GDM1 (cell line): ENCODE measurements around the gene KRTAP9-1.
"Not testable (repeated sequence)": the region's sequence is repeated elsewhere in the genome, so short reads cannot be mapped to it uniquely, and the experiment has no call there.

Source experiments
- DNase-seq: peaks from one replicate; lab custom pipeline; 2025; lab: John Stamatoyannopoulos, UW

The KRTAP9-1 gene, protein sequence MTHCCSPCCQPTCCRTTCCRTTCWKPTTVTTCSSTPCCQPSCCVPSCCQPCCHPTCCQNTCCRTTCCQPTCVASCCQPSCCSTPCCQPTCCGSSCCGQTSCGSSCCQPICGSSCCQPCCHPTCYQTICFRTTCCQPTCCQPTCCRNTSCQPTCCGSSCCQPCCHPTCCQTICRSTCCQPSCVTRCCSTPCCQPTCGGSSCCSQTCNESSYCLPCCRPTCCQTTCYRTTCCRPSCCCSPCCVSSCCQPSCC

DNA sequence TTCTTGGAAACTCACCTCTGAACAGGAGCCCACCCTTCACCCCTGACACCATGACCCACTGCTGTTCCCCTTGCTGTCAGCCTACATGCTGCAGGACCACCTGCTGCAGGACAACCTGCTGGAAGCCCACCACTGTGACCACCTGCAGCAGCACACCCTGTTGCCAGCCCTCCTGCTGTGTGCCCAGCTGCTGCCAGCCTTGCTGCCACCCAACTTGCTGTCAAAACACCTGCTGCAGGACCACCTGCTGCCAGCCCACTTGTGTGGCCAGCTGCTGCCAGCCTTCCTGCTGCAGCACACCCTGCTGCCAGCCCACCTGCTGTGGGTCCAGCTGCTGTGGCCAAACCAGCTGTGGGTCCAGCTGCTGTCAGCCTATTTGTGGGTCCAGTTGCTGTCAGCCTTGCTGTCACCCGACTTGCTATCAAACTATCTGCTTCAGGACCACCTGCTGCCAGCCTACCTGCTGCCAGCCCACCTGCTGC, at the start of gene KRTAP9-1:
Gene KRTAP9-1 (plus strand): TSS at position 51 of the 482 bp plus-strand sequence. CDS start 0 bp downstream, at position 51.
- not testable (repeated sequence) for DNase-seq

DNA sequence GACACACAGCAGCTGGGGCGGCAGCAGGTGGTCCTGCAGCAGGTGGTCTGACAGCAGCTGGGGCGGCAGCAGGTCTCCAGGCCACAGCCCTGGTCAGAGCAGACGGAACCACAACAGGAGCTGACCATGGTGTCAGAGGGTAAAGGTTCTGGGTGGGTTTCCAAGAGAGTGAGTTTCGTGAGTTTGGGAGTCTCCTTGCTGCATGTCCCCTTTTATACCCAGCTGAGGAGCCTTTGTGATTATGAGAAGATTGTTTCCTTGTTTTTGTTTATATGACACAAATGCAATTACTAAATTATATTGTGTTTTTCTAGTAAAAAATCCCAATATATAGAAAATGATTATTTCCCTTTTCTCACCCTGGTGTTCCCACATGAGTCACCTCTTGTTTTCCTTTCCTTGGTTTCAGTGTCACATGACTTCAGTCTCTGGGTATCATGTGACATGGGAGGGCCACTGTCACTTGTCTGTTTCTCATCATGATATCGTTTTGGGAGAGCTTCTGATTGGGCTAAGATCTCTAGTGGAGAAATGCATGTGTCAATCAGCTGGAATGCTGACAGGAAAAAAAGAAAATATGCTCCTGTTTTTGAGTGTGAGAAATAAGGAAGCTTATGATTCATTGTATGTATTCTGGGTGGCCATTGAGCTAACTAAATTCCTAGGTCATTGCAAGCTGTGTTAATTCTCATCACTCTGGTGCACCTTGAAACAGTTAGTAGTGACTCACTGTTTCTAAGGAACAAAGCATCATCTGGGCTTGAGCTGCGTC, 49.1 kb upstream of the KRTAP9-1 start, which contains the start of gene KRTAP4-6:
Gene KRTAP4-6 (minus strand): TSS at position 185 of the 772 bp plus-strand sequence. CDS start 57 bp downstream, at position 128.
- no peak for DNase-seq

DNA sequence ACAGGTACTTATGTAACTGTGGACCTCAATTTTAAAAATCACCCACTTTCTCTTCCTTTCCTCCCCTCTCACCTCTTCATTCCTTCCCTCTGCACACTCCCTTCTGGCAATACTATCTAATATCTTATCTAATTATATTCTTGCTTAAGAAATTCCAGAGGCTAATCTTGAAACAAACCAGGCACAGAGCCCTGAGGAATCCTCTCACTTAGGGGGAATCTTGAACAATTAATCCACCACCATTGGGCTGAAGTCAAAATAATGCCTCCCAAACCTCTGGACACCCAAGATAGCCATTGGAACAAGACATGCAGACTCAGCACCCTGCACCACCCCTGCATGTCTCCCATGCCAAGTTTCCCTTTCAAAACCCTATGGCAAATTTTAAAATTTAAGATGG, 48.3 kb upstream of the KRTAP9-1 start:
- DNase-seq: no peak

DNA sequence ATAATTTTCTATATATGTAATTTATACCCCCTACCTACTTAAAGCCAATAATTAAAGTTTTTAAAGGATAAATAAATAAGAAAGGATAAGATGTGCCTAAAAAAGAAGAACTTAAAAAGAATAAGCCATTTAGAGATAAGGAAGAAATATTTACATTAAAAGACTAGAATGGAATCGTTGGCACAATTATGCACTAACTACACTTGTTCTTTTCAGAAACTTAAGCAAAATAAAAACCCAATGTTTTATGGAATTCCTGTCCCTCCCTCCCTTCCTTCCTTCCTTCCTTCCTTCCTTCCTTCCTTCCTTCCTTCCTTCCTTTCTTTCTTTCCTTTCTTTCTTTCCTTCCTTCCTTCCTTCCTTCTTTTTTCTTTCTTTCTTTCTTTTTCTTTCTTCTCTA, 44.8 kb upstream of the KRTAP9-1 start:
- DNase-seq: no peak

DNA sequence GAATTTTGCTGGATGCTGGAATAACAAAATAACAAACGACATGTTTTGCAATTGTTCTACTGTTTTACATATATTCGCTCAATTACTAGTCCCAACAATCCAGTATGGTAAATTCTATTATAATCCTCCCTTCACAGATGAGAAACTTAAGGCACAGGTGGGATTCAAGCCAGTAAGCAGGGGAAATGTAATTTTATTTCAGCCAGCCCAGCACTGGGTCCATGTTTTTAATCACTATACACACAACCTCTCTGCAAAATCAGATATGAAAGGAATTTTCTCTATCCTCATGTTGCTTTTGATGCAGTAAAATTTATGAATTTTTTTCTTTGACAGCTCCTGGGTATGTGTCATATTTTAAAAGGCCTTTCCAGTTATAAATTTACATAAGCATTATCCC, 44.4 kb upstream of the KRTAP9-1 start:
- no peak for DNase-seq

DNA sequence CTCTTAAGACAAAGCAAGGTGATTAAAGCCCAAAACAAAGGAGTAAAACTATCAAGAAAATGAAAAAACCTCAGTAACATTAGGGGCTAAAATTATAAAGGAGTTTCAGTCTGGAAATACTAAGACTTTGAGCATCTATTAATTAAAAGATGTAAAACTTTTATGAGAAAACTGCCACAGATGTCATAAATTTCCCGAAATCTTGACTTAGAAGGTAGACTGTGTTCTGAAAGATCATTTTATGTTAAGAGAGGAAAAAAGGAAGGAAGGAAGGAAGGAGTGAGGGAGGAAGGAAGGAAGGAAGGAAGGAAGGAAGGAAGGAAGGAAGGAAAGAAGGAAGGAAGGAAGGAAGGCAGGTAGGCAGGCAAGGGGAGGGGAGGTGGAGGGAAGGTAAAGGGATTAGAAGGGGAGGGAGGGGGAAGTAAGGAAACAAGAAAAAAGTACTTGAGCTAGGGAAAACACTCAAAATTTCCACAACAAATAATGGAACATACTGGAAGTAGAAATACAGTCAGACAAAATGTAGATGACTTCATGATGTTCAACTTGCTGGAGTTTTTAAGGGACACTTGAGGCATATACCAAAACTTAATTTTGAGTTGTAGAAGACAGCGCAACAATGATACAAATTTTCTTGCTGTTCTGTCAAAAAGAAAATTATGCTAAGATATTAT, 42.0 kb upstream of the KRTAP9-1 start:
- DNase-seq: no peak

DNA sequence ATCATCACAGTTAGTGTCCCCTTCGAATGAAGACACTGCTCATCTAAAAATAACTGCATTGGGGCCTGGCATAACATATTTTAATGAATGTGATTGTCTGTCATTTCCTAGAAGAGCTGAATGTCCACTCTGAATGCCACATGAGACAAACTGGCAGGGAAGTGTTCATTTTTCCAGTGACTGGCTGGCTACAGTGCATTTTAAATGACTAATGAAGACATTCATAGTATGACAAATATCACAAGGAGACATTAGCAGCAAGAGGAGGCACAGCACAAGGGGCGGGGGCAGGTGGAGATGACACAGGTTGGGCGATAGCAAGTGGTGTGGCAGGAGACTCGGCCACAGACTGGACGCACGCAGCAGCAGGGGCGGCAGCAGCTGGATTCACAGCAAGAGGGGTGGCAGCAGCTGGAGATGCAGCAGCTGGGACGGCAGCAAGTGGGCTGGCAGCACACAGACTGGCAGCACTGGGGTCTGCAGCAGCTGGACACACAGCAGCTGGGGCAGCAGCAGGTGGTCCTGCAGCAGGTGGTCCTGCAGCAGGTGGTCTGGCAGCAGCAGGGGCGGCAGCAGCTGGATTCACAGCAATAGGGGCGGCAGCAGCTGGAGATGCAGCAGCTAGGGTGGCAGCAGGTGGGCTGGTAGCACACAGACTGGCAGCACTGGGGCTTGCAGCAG, 40.6 kb upstream of the KRTAP9-1 start:
- DNase-seq: not testable (repeated sequence)

DNA sequence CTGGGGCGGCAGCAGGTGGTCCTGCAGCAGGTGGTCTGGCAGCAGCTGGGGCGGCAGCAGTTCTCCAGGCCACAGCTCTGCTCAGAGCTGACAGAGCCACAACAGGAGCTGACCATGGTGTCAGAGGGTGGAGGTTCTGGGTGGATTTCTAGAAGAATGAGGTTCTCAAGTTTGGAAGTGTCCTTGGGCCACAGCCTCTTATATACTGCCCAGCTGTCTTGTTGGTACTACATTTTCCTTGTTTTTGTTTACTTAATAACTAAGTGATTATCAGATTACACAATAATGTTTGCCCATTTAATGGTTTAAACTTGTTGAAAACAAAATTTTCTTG, 40.1 kb upstream of the KRTAP9-1 start, which contains the start of gene KRTAP4-5:
Gene KRTAP4-5 (minus strand): TSS at position 174 of the 334 bp plus-strand sequence. CDS start 58 bp downstream, at position 116.
- no peak for DNase-seq

DNA sequence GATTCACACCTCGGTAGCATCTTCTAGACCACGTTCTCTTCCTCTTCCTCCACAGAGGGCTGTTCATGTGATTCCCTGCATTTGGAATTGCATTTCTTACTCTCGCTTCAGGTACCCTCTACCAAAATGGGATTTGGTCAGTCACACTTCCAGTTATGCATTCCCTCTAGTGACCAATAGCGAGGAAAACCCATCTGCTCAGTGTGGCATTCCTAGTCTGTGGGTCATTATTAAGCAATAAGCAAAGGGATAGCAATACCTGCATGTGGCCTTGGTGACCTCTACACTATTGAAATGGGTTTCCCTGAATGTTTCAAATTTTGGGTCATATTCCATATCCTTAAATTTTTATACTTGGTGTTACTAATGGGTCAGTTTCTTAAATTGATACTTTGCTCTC, 39.7 kb upstream of the KRTAP9-1 start:
- DNase-seq: no peak

DNA sequence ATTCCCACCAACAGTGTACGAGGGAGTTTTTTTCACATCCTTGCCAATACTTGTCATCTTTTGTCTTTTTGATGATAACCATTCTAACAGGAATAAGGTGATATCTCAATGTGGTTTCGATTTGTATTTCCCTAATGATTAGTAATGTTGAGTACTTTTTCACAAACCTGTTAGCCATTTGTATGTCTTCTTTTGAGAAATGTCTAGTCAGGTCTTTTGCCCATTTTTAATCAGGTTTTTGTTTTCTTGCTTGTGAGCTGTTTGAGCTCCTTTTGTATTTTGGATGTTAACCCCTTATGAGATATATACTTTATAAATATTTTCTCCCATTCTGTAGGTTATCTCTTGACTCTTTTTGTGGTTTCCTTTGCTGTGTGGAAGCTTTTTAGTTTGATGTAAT, 38.2 kb upstream of the KRTAP9-1 start:
- no peak for DNase-seq

DNA sequence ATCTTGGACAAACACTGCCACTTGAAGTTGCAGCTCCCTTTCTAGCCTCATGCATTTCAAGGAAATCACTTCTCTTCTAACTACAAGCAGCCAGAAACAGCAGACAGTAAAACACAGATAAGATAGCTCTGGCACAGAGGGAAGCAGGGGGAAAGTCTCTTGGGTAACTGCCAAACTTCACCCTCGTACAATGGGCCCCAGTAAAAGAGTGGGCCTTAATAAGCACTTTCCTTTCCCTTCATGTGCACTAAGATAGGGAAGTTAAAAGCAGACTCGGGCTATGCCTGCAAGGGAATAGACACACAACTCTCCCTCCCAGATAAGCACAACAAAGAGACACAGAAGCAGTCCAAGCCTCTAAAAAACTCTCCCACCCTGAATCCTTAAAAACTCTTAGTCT, 35.8 kb upstream of the KRTAP9-1 start:
- no peak for DNase-seq

DNA sequence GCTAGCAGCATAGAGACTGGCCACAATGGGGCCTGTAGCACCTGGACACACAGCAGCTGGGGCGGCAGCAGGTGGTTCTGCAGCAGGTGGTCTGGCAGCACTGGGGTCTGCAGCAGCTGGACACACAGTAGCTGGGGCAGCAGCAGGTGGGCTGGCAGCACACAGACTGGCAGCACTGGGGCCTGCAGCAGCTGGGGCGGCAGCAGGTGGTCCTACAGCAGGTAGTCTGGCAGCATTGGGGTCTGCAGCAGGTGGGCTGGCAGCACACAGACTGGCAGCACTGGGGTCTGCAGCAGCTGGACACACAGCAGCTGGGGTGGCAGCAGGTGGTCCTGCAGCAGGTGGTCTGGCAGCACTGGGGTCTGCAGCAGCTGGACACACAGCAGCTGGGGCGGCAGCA, 29.5 kb upstream of the KRTAP9-1 start:
- DNase-seq: not testable (repeated sequence)

DNA sequence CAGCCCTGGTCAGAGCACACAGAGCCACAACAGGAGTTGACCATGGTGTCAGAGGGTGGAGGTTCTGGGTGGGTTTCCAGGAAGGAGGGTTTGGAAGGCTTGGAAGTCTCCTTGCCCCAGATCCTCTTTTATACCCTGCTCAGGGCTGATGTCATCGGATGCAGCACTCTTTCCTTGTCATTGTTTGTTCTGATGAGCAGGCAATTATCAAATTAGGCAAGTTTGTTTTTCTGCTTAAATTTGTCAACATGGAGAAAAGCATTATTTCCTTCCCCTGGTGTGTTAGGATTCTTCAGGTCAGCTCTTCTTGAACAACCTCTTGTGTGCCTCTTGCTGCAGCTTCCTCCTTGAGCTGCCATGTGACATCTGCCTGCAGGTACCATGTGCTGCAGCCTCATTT, 29.0 kb upstream of the KRTAP9-1 start, which contains the start of gene KRTAP4-4:
Gene KRTAP4-4 (minus strand): TSS at position 101 of the 400 bp plus-strand sequence. CDS start 57 bp downstream, at position 44.
- no peak for DNase-seq

DNA sequence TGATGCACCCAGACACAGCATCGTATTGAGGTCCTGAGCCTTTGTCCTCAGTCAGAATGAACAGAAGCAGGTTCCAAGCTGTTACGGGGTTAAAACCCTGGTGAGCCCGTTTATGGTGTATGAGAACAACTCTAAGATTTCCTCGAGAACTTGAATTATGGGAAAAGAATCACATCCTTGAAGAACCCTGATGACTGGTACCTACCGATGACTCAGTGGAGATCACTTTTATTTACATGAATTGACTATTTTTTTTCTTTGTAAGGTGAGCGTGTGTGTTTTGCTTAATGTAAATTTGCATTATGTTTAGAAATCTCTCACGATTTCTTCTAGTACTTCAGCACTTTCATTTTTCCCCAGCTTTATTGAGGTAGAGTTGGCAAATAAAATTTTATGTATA, 25.9 kb upstream of the KRTAP9-1 start:
- no peak for DNase-seq

DNA sequence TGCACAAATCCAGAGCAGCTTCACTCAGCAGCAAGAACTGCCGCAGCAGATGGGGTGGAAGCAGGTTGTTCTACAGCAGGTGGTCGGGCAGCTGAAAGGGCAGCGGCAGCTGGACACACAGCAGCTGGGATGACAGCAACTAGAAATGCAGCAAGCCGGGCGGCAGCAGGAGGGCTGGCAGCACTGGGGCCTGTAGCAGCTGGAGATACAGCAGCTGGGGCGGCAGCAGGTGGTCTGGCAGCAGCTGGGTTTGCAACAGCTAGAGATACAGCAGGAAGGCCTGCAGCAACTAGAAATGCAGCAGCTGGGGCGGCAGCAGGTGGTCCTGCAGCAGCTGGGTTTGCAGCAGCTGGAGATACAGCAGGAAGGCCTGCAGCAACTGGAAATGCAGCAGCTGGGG, 22.1 kb upstream of the KRTAP9-1 start:
- no peak for DNase-seq

DNA sequence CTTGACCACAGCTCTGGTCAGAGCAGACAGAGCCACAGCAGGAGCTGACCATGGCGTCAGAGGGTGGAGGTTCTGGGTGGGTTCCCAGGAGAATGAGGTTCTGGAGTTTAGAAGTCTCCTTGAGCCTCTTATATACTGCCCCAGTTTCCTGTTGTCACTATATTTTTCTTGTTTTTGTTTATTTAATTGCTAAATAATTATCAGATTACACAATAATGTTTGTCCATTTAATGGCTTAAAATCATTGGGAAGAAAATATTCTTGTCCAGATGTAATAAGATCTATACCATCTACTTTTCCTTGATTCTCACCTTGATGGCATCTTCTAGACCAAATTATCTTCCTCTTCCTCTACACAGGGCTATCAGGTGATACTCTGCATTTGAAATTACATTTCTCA, 21.6 kb upstream of the KRTAP9-1 start, which contains the start of gene KRTAP4-3:
Gene KRTAP4-3 (minus strand): TSS at position 101 of the 400 bp plus-strand sequence. CDS start 49 bp downstream, at position 52.
- DNase-seq: no peak

DNA sequence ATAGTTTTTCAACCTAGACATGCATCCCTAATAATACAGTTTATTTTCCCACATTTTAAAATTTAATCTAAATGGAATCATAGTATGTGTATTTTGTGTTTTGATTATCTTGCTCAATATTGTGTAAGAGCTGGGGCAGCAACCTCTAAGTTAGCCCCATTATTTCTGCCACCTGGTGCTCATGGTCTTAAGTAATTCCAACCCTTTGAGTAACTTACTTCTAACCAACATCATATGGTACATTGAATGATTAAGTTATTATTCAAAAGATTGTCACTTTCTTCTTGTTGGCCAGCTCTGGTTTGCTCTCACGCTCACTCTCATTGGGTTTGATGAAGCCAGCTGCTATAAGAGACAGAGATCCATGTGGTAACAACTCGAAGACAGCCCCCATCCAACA, 17.8 kb upstream of the KRTAP9-1 start:
- DNase-seq: no peak

DNA sequence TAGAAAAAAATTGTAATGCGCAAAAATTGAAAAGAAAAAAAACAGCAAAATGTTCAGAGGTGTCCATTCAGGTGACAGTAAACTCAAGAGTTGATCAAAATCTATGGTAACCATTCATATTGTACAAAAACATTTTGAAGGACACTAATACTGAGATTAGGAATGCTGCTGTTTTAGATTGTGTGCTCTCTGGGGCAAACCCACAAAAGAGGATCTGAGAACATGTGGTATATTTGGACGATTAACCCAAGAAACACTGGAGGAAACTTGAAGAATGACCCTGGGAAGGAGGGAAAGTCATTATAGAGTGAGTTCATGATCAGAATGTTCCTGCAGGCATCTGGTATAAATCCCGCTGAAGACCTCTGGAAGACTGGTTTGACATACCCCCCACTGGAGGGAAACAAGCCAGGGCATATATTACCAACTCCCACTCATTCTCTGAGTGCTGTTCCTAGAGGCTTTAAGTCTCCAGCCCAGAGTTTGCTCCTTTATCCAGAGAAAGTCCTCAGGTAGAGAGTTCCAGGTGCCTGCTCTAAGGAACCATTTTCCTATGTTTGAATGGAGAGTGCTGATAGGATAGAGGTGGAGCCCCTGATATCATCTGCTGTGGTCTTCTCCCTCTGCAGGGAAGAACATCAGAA, 12.8 kb upstream of the KRTAP9-1 start:
- DNase-seq: no peak

DNA sequence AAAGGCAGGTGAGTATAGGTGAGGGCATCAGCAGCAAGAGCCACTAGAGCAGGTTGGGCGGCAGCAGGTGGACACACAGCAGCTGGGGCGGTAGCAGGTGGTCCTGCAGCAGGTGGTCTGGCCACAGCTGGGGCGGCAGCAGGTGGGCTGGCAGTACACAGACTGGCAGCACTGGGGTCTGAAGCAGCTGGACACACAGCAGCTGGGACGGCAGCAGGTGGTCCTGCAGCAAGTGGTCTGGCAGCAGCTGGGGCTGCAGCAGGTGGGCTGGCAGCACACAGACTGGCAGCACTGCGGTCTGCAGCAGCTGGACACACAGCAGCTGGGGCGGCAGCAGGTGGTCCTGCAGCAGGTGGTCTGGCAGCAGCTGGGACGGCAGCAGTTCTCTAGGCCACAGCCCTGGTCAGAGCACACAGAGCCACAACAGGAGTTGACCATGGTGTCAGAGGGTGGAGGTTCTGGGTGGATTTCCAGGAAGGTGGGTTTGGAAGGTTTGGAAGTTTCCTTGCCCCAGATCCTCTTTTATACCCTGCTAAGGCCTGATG, 11.9 kb upstream of the KRTAP9-1 start, which contains the start of gene KRTAP4-2:
Gene KRTAP4-2 (minus strand): TSS at position 495 of the 545 bp plus-strand sequence. CDS start 57 bp downstream, at position 438.
- DNase-seq: no peak

DNA sequence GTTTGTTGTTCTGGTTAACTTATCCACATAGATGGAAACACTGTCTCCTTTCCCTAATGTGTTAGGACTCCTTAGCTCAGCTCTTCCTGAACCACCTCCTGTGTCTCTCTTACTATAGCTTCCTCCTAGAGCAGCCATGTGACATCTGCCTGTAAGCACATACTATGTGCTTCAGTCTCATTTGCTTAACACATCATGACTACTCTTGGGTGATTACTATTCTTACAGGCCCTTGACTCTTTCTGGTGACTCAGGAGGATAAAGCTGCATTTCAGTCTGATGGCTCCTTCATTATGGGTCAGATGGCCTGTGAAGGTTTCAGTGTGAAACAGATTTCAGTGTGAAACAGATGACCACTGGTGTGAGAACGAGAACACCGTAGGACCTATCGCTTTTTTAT, 11.3 kb upstream of the KRTAP9-1 start:
- no peak for DNase-seq
